ENCODE data around the gene ACCS.
A peak's percentile ranks its signal among the peaks of the same experiment; 100 is the strongest.

The ACCS gene, protein sequence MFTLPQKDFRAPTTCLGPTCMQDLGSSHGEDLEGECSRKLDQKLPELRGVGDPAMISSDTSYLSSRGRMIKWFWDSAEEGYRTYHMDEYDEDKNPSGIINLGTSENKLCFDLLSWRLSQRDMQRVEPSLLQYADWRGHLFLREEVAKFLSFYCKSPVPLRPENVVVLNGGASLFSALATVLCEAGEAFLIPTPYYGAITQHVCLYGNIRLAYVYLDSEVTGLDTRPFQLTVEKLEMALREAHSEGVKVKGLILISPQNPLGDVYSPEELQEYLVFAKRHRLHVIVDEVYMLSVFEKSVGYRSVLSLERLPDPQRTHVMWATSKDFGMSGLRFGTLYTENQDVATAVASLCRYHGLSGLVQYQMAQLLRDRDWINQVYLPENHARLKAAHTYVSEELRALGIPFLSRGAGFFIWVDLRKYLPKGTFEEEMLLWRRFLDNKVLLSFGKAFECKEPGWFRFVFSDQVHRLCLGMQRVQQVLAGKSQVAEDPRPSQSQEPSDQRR

DNA sequence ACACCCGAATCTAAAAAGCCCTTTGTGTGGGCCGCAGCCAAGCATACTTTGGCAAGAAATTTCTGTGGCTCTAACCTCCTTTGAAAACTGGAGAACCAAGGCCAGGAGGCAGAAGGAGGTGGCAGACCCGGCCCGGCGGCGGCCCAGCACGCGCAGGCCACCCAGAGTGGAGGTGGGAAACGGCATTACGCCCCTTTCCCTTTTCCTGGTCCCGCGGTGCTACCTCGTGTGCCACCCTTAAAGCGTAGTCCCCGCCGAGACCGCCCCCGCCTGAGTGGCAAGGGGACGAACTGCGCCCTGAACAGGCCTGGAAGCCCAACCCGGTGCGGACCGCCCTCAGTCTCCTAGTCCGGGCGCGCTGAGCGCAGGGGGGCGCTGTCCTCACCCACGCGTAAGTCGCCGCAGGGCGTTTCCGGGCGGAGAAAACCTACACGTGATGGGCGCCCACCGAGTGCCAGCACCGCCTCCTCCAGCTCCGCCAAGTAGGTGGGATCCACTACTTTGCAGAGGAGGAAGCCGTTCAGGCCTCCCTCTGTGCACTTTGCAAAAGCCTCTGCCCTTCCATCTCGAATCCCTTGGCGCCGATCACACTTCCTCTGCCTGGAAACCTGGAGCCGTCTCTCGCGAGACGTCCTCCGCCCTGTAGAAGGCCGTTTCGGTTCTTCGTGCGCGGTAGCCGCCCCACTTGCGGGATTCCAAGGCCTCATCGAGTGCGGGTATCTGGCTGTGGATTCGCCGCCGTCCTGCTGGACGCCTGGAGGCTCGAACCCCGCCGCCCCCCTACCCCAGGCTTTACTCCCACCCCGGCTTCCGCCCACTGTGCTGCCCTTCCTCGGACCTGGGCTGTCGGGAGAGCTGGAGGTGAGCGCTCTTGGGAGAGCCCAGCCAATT is at the start of gene ACCS:
TSS of gene ACCS (plus strand) at position 430 of the 891 bp plus-strand sequence. CDS start 1,358 bp downstream, outside the sequence.
- DNase-seq (ENCODE audit: low read depth in 2 of 2): peak; percentile 81 to 82

DNA sequence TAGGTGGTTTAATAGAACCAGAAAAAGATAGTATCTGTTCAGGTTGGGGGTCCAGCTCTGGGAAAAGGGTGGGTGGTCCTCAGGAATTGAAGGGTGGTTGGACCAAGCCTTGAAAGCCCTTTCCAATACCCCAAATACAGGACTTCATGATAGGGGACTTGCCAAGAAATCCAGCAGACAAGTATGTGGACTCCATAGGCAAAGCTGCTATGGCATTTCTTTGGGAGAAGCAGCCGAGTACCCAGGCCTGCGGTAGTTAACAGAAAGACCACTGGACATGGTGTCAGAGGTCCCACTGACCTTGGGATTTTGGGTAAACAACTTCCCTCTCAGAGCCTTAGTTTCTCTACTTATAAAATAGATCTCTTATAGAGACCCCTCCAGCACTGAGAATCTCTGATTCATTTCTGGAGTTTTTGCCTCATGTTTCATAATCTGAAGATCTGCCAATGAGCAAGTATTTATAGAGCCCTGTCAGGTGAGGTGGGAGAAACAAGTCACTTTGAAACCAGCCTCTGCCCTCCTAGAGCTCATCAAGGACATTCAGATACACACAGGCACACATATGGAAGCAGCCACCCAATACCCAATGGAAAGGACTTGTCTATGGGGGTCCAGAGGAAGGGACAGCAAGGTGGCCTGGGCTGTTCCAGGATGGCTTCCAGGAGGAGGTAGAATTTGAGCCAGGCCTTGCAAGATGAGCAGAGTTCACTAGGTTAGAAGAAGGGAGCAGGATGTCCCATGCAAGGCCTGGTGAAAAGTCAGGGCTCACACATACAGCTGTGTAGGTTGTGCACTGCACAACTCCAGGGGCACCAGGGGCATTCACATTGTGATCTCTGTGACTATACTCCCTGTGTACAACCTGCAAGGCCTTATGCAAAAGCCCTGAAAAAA is 49.3 kb upstream of the ACCS start:
- no peak for DNase-seq (ENCODE audit: low read depth in 2 of 2)

DNA sequence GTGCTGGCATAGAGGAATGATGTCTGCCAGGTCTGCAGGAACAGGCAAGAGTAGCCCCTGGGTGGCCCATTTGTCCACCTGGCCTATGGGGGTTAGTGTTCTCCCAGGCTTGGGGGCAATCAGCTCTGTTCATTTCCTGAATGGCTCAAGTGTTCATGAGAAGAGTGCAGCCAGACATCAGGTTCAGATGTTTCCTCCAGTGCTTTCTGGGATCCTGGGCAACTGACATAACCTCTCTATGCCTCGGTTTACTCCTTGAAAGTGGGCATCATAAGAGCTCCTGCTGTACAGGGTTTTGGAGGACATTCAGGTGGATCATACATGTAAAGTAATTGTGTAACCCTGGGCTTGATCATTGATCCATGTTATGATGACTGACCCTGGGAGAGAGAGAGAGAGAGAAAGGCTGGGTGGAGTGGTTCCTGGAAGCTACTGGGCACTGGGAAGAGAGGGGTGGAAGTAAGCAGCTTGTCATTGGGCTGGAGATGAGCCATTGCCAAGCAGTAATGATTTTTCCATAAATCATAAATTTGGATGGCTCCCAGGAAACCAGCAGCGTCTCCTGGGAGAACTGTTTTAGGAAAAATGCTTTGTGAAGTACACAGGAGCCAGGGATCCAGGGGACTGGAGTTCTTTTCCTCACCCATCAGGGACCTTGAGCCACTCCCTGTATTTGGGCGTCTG is 48.5 kb upstream of the ACCS start:
- no peak for DNase-seq (ENCODE audit: low read depth in 2 of 2)

DNA sequence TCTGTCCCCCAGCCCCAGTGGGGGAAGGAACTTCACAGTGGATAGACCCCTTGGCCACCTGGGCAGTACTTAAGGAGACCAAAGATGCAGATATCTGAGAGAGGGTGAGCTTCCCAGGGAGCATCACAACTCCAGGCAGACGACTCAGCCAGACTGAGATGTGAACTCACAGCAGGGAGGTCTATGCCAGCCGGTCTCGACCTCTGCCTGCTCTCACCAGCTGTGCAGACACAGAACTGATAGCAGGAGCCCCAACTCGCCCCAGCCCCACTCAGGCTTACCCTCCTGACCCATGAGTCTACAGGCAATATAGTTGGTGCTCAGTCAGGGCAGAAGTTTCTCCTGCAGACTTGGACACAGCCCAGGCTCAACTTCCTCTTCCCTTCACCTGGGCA is 47.9 kb upstream of the ACCS start:
- no peak for DNase-seq (ENCODE audit: low read depth in 2 of 2)

DNA sequence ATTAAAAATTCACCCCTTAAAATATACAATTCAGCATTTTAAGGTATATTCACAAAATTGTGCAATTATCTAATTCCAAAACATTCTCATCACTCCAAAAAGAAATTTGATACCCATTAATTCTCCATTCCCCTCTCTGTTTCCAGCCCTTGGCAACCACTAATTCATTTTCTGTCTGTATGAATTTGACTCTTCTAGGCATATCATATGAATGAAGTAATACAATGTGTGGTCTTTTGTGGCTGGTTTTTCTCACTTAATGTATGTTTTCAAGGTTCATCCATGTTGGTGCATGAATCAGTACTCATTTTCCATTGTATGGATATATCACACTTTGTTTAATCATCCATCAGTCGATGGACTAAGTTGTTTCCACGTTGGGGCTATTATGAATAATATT is 47.2 kb upstream of the ACCS start:
- peak; percentile 32 to 40 for DNase-seq (ENCODE audit: low read depth in 2 of 2)

DNA sequence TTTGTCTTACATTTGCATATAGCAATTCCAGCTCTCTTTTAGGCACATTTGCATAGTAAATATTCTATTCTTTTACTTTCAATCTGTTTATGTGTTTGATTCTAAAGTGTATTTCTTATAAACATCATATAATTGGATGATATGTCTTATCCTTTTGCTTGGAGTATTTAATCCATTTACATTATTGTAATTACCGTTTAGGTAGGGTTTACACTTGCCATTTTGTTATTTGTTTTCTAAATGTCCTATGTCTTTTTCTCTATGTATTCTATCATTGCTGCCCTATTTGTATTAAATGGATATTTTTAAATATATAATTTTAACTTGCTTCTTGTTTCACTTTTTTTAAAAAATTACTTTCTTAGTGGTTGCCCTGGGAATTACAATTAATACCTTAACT is 41.1 kb upstream of the ACCS start:
- DNase-seq (ENCODE audit: low read depth in 2 of 2): no peak

DNA sequence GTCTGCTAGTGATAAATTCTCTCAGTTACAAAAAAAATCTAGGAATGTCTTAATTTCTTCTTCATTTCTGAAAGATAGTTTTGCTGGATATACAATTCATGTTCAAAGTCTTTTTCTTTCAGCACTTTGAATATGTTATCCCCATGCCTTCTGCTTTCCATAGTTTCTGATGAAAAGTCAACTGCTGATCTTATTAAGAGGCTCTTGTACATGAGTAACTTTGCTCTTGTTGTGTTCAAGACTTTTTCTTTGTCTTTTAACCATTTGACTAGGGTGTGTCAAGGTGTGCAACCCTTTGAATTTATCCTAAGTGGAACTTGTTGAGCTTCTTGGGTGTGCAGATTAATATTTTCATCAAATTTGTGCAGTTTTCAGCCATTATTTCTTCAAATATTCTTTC is 40.3 kb upstream of the ACCS start:
- DNase-seq (ENCODE audit: low read depth in 2 of 2): no peak

DNA sequence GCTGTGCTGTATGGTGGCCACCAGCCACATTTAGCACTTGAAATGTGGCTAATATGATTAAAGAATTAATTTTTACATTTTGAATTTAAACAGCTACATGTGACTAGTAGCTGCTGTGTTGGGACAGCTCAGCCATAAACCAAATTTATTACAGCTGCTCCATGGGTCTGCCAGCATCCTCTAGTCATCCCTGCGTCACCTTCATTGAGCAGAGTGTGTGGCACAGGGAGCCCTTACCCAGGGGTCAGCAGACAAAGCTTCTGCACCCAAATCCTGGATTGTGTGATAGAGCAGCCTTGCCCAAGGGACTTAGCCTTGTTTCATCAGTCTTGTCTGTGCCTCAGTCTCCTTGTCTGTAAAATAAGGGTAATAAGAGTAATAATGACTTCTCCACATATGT is 37.7 kb upstream of the ACCS start:
- no peak for DNase-seq (ENCODE audit: low read depth in 2 of 2)

DNA sequence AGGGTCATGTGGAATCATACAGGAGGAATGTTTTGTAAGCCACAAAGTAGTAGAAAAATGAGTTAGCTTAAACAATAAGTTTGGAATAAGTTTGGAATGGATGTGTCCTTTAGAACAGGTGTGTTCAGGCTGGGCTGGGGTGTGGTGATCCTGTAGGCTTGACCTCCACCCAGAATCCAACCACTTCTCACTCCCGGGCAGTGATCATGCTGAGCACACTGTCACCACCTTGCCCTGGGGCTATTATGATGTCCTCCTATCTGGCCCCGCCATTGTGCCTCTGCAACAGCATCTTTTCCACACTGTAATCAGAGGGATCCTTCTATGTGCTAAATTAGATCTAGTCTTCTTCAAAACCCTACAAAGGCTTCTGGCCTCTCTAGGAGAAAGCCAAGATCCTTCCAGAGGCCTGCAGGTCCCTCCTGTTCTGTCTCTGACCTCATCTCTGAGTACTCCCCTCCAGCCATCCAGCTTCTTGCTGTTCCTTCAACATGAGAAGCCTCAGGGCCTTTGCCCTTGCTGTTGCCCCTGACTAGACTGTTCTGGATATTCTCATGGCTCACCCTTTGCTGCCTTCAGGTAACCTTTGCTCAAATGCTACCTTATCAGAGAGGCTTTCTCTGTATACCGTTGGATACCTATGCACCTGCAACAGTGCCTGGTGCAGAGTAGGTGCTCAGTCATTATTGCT is 37.1 kb upstream of the ACCS start:
- DNase-seq (ENCODE audit: low read depth in 2 of 2): no peak

DNA sequence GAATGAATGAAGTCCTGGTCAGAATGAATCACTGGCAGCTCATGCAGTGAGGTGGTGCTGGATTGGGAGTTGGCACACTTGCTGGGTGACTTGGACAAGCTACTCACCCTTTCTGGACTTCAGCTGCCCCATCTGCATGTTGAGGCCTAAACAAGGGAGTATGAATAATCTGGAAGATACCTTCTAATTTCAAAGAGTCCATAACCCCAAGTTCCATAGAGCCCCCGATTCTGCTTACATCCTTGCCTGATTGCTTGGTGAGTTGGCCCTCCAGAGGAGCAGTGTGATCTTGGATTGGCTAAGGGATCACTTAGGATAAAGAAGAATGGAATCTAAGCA is 36.6 kb upstream of the ACCS start:
- no peak for DNase-seq (ENCODE audit: low read depth in 2 of 2)

DNA sequence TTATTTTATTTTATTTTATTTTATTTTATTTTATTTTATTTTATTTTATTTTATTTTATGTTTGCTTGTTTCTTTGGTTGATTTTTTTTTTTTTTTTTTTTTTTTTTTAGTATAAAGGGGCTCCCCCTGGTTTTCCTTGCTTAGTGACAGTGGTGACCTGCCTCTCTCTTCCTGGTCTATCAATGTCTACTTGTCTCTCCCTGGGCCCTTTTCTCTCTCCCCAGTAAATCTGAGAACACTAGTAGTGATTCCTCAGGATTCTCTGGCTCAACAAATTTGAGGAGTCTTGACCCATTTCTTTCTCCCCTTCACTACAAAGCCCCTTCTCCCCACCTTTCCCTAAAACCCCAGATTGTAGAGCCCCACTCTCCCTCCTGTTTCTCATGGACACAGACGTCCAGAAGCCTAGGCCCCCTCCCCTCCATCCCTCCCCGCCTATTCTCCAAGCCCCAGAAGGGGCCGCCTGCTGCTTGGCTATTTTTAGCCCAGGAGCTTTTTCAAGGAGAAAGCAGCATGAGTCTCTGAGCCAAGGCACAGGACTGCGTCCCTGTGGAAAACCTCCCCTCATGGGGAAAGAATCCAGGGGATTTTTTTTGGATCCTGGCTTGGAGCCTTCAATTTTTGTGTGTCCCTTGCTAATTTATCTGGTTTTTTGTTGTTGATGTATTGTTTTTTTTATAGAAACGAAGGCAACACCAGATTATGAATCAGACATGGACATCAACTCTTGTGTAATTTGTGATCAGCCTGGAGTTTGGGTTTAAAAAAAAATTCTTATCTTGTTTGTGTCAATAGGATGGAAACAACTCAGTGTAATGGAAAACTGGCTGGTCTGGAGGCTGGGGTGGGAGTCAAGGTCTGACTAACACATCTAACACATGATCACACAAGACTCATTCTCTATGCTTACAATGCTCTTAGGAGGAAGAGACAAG is 35.8 kb upstream of the ACCS start:
- DNase-seq (ENCODE audit: low read depth in 2 of 2): no peak

DNA sequence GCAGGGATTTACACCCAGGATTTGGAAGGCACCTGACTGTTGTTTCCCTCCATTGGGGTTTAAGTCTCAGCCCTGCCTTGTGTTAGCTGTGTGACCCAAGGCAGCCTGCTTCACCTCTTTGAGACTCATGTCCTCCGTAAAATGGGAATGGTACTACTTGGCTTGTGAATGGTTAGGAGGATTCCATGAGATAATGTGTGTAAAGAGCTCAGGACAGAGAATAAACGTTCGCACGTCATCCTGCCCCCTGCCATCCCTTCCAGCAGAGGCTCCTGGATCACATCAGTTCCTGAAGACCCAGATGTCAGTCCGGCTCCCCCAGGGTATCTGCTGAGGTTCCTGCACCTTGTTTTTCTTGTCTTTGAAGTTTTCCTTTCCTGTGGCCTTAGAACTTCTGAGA is 35.1 kb upstream of the ACCS start:
- DNase-seq (ENCODE audit: low read depth in 2 of 2): no peak

DNA sequence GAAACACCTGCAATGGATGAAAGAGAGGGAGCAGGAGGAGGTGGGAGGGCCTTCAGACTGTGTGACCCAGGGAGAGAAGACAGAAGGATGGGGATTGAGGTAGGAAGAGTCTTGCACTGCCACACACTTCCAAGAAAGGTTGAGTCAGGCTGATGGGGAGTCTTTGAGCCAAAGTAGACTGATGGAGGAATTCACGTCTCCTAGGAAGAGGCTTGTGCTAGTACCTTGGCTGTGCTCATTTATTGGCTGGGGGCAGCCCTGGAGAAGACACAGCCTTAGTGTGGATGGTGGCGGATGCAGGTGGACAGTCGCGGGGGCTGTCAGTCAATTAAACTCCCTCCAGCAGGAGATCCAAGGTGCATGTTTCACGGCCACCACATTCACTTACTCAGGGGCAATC is 34.5 kb upstream of the ACCS start:
- no peak for DNase-seq (ENCODE audit: low read depth in 2 of 2)

DNA sequence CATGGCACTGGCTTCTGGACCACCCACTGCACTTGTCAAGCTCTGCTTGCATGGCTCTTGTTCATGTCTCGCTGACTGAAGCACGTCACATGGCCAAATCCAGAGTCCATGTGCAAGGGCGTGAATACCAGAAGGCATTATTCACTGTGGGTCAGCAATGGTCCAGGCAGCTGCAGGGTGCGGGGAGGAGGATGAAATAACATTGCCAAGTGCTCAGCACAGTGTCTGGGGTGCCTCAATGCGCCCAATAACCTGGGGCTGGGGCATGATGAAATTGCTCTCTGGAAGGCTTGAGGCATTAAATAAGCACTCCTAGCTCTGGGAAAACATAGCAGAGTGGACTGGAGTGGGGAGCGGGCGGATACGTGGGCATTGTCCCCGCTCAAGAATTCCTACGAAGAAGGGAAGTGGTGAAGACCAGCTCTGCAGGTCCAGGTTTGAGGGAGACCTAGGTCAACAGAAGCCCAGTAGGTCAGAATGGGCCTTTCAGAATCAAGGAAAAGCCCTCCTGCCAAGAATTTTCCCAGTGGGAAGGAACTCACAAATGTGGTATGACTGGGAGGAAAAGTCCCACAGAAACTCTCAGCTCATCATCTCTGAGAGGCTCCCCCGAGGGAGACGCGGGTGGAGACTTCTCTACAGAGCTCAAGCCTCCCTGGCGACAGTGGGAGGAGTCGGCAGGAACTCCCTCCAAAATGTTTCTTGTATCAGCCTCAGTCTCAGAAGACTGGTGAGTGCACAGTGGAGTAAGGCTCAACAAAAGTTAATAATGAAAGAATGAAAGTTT is 33.6 kb upstream of the ACCS start:
- no peak for DNase-seq (ENCODE audit: low read depth in 2 of 2)

DNA sequence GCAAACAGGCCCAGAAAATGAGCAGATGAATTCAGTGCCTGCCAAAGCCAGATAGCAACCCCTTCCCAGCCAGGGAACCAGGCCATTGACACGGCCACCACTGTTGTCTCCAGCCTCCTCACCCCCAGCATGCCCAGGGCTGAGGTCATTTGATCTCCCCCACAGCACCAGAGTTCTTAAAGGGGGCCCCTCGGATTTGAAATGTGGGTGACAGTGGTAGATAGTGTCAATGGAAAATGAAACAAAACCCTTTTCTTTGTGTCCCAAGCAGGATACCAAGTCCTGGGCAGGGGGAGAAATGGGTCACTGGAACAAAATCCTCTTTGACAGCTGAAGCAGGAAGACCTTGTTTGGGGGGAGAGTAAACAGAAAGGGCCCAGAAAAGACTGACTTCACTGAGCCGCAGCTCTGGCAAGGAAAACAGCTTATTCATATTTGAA is 32.6 kb upstream of the ACCS start:
- DNase-seq (ENCODE audit: low read depth in 2 of 2): no peak

DNA sequence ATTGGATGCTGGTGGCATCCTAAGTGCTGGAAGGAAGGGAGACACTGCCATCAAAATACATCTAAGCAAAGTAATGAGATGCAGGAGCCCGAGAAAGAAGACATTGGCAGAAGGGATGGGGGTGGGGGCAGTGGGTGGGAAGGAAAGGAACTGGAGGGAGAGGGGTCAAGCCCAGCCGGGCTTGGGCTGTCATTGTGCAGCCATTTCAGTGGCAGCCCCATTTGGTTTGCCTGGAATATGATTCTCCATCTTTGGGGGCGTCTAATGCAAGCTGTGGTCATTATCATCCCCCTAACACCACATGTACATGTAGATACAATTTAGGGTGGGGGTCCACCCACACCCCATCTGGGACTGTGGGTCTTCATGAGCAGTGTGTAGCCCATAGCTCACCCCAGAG is 32.2 kb upstream of the ACCS start:
- no peak for DNase-seq (ENCODE audit: low read depth in 2 of 2)

DNA sequence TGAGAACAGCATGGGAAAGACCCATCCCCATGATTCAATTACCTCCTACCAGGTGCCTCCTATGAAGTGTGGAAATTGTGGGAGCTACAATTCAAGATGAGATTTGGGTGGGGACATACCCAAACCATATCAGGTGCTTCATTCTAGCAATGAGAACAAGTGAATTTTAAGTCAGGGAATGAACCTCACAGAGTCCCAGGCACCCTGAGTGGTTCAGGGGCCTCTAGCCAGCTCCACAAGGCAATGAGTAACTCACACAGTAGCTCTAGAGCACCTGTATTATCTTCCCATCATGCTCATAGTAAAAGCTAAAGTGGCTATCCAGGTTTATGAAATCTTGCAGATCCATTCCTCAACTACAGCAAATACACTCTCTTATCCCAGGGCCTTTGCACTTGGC is 31.4 kb upstream of the ACCS start:
- no peak for DNase-seq (ENCODE audit: low read depth in 2 of 2)

DNA sequence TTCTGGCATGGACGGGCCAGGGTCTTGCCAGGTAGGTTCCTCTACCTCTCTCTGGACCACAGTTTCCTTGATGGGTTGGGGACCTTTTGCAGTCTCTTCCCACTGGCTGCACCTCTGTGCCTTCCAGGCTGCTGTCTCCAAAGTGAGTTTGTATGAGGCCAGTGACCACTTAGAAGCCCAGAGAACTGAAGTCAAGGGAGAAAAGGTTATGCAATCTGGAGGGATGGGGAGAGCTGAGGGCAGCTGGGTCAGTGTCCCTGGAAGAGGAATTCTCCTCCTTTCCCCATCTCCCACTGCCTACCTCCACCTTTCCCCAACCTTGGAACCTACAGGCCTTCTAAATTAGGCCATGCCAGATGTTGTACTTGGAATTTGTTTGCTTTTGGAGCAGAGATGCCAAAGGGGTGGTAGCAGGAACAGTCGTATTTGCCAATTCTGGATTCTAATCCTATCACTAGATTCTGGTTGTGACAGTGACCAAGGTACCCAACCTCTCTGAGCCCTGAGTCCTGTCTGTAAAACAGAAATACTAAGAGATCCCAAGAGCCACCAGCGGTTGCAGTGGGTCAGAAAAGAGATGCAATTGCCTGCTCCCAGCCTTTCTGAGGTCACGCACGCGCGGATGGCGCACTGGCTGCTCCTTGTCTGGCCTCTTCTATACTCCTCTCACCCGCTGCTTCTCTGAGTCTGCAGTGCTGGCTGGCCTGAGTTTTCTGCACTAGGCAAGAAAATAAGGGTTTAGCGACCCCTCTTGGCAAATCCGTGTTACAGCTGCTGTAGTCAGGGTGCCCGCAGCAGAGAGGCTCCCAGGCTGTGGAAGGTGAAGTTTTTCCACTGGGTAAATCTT is 29.0 kb upstream of the ACCS start:
- peak; percentile 64 to 65 for DNase-seq (ENCODE audit: low read depth in 2 of 2)
